HG03097 (cell line): ENCODE data around the gene WDR1.
A peak's percentile ranks its signal among the peaks of the same experiment; 100 is the strongest.

ENCODE experiments used
- ATAC-seq: cut with Tn5 transposase; IDR thresholded peaks from one replicate; pipeline ENCODE4 v1.9.1; 2021; ENCODE audit not compliant: unreplicated experiment, low FRiP score

WDR1 gene

GRCh38 chr4:10100734-10101216, 15.8 kb downstream of the WDR1 start:
- ATAC-seq = no peak

GRCh38 chr4:10099499-10100325, 16.9 kb downstream of the WDR1 start:
- ATAC-seq = no peak

DNA sequence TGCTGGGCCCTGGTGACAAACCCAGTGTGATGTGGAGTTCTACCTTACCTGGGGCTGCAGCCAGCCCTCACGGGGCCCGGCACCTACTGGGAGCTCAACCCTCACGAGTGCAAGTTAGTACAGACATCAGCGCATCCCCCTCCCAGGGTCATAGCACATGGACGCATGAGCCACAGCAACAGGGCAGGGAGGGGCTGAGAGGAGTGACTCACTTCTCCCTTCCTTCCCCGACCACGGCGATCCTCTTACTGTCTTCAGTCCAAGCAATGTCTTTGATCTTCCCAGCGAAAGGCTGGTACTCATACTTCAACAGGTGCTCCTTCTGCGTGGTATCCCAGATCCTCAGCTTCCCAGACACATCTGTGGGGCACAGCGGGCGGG, 17.8 kb downstream of the WDR1 start:
- ATAC-seq = no peak

GRCh38 chr4:10097906-10098779, 18.5 kb downstream of the WDR1 start:
- ATAC-seq = no peak

DNA sequence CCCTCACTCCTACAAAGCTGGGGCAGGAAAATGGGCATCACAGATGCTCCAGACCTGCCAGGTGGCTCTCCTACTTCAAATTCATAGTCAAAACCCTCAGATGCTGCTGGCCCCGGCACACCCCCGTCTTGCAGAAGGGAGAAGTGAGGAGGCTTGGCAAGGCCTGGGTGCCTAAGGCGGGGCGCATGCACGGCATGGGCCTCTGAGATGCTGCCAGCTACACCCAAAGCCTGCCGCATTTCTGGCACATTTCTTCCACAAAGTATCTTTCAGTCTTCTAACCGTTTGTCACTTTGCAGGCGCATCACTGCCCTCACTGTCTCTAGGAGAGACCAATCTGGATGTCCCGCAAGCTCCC, 19.6 kb downstream of the WDR1 start:
- no peak for ATAC-seq

DNA sequence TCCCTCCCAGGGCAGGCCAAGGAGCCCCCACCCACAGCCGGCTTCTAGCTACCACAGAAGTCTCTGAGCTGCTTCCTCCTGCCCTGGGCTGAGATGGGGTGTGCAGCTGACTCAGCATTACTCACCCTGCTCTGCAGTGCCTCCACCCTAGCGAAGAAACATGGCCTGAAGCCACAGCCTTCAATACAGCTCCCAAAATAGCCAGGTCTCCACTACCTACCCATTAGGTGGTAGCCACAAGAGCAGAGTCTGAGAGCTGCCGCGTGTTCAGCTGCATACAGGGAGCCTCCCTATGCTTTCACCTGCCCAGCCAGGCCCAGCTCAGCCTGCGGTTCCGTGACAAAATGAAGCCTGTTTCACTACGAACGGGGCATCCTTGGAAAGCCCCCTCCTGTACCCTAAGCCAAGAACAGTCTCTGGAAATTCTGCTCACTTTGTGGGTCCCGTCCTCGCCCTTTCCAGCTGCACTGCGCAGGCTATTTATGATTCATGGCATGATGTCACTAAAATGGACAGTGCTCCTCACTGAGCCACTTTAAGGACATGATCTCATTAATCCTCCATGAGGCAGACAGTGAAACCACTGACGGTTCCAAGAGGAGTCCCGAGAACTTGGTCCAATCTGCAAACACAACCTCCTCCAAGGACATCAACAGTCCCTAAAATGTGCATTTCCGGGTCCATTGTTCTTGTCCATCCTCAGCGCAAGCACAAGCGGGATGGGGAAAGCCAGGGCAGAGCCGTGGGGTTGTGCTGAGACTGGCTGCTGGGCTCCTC, 20.2 kb downstream of the WDR1 start:
- ATAC-seq = peak; percentile 61

GRCh38 chr4:10095296-10095991, 21.2 kb downstream of the WDR1 start:
- ATAC-seq = no peak

DNA sequence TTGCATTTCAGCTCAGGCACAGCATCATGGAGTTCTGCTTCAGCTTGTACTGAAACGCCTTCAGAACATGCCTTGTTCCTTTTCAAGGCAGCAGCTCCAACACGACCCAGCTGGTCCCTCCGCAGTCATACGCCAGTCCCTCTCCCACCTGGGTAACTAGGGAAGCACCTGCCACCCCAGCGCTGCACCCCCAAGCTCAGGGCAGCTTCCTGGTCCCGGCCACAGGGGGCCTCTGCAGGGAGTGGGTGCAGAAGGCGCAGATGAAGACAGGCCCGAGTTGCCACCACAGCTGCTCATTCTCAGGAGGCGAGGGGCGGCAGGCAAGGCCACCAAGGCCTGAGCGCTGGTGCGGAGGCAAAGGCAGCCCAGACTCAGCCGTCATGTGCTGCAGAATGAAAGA, 21.8 kb downstream of the WDR1 start:
- ATAC-seq = no peak

- no peak for ATAC-seq
Measured at GRCh38 chr4:10093801-10094552, 22.6 kb downstream of the WDR1 start.

DNA sequence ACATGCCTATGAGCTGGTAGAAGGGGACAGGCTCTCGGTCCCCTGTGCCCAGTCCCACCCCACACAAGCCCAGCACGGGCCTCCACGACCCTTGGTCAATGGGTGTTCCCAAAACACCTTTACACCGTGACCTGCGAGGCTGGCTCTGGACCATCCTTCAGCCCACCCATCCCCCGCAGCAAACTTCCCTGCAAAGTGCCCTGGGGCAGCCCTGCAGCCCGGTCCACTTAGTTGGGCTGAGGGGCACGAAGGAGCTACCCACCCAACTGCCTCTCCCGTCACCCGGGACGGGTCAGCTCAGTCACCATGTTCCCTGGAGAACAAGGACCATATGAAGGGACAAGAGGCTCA, 23.4 kb downstream of the WDR1 start:
- ATAC-seq = no peak

DNA sequence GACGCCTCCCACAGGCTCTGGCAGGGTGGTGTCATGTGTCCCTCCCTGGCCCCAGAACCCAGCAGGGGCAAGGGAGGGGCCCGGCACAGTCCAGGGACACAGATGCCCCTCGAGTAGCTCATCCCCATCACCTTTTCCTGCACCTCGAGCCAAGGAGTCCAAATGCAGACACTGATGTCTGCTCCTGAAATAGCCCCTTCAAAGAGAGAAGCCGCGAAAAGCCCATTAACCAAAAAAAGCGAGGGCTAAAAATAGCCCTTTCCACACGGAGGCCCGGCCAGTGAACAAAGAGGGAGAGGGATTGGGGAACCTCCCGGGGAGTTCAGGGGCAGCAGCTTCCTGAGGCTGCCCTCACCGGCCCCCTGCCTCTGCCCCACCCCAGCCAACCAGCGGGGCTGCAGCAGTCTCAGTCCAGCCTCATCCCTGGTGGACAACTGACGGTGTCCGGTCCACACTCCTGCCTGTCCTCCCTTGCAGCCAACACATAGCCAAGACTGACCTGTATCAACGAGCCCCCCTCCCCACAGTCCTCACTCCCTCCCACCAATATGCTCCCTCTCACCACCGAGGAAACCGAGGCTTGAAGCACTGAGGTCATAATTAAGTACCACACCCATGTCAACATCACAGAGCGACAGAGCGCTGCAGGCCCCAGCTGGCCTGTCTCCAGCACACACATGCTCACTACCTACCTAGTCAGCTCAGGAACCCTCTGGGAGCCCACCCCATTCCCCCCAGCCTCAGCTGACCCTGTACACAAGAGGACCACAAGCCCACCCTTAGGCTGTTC, 23.9 kb downstream of the WDR1 start:
- ATAC-seq = no peak

- ATAC-seq = no peak
Measured at GRCh38 chr4:10091531-10092181, 24.9 kb downstream of the WDR1 start.

GRCh38 chr4:10090467-10091250, 25.9 kb downstream of the WDR1 start:
- no peak for ATAC-seq

- no peak for ATAC-seq
Measured at GRCh38 chr4:10089346-10089745, 27.3 kb downstream of the WDR1 start.

DNA sequence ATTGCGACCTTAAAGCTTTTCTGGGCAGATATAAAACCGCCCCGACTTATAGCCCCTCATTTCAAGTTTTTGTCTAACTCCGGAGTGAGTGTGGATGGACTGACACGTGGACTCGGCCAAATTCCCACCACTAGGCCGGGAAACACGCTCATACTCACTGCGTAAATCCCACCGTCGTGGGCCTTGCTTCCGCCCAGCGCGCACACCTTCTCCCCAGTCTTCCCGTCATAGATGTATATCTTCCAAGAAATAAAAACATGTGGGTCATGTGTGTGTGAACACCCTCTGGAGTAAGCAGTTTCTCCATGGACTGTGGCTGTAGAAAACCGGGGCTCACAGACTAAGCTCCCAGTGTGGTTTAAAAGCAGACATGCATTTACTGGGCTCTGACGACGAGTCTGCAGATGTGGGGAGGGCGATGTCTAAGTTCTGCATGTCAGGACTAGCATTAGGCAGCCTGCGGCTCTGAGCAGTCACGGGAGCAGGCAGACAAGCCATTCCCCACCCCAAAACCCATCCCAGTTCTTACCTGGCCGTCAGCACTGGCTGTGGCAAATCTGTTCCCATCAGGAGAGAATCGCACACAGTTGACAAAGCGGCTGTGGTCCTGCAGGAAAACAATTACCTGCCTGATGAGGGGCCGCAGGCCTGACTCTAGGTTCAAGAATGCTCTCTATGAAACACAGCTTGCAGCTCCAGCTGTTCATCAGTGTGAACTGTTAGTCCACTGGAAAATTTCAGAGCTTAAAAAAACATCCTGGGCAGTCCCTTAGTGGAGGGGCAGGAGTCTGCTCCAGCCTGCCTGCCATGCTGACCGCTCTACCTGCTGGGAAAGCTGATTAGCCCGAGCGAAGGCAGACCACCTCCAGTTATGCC, 28.2 kb downstream of the WDR1 start:
- no peak for ATAC-seq

DNA sequence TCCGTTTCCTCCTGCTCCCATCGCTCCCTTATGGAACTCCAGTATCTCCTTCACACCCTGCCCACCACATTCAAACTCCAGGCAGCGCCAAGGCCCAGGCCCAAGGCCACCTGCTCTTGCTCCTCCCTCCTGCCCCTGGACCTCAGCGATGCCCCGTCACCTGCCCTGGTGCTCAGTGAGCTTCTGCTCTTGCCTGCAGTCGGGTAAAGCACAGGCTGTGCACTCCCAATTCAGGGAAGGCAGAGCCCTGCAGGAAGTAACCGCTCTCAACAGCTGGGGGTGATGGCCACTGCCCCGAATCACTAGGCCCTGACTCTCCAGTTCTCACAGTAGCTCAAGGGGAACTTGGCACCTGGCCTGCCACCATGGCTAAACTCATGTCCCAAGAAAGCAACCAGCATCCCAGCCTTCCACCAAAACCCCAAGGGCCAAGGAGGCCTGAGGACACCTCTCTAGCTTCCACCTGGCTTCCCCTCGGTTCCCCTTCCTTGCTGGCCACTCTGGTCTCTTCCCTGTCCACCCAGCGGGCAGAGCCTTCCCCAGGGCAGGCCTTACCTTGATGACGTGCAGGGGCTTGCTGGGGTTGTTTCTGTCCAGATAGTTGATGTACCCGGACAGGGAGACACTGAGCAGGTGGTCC, 29.3 kb downstream of the WDR1 start:
- ATAC-seq = no peak
